ENCODE results near the gene PABPC1L2B.
"Not testable (repeated sequence)": the region's sequence is repeated elsewhere in the genome, so short reads cannot be mapped to it uniquely, and the experiment has no call there.

Gene PABPC1L2B

DNA sequence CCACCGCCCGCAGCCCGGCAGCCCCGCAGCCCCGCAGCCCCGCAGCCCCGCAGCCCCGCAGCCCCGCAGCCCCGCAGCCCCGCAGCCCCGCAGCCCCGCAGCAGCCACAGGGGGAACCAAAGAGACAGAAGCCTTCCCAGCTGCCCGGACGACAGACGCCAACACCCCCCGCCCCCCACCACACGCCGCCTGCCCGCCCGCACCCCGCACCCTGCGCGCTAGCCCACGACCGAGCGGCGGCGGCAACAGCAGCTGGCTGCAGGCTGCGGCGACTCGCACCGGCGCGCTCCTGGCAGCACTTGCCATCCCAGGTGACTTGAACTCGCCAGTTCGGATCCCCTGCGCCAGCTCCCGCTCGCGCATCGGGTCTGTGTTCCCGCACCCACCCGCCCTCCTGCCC lies at the start of gene PABPC1L2B:
Gene PABPC1L2B (plus strand): TSS at position 207 of the 400 bp plus-strand sequence. CDS start 704 bp downstream, outside the sequence.
- DNase-seq (ENCODE audit: low spot score) = not testable (repeated sequence)

DNA sequence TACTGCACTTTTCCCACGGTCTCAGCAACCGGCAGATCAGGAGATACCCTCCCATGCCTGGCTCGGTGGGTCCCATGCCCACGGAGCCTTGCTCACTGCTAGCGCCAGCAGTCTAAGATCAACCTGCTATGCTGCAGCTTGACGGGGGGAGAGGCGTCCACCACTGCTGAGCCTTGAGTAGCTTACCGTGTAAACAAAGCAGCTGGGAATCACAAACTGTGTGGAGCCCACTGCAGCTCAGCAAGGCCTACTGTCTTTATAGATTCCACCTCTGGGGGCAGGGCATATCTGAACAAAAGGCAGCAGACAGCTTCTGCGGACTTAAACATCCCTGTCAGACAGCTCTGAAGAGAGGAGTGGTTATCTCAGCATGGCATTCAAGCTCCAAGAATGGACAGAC lies 42.8 kb upstream of the PABPC1L2B start:
- DNase-seq (ENCODE audit: low spot score) = not testable (repeated sequence)

DNA sequence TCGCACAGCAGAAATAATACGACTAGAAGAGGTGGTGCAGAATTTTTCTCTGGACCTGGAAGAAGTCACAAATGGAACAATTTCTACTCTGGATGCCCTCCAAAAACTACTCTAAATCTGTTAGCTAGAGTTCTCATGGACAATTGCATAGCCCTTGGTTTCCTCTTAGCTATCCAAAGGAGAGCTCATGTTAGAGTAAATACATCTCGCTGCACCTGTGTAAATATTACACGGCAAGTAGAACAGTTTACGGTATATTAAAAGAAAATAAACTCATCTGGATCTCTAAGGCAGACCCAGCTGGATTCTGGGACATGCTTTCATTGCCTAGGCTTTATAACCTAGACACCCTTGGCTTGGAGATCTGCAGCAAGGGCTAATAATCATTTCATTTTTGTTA lies 30.9 kb upstream of the PABPC1L2B start:
- not testable (repeated sequence) for DNase-seq (ENCODE audit: low spot score)

DNA sequence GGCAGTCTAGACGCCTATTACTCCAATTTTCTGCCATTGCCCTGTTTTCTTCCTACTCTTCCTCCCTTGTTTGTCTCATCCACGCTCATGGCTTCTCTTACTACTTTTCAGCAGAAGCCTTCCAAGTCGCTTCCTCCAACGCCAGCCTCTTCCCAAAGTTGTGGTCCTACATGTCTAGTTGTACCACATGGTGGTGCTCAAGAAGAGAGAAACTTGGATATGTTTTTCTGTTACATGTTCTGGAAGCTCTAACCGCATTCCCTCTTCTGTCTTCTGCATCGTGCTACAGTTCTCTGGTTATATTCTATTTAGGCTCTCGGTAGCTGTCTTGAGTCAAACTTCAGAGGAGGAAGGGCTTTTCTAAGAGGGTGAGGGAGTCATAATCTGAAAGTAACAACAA lies 27.9 kb upstream of the PABPC1L2B start:
- DNase-seq (ENCODE audit: low spot score) = not testable (repeated sequence)

DNA sequence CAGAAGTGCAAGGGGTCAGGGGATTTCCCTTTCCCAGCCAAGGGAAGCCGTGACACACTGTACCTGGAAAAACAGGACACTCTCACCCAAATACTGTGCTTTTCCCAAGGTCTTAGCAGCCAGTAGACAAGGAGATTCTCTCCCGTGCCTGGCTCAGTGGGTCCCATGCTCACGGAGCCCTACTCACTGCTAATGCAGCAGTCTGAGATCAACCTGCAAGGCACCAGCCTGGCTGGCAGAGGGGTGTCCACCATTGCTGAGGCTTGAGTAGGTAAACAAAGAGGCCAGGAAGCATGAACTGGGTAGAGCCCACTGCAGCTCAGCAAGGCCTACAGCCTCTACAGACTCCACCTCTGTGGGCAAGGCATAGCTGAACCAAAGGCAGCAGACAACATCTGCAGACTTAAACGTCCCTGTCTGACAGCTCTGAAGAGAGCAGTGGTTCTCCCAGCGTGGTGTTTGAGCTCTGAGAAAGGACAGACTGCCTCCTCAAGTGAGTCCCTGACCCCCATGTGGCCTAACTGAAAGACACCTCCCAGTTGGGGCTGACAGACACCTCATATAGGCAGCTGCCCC lies 21.8 kb upstream of the PABPC1L2B start:
- not testable (repeated sequence) for DNase-seq (ENCODE audit: low spot score)

DNA sequence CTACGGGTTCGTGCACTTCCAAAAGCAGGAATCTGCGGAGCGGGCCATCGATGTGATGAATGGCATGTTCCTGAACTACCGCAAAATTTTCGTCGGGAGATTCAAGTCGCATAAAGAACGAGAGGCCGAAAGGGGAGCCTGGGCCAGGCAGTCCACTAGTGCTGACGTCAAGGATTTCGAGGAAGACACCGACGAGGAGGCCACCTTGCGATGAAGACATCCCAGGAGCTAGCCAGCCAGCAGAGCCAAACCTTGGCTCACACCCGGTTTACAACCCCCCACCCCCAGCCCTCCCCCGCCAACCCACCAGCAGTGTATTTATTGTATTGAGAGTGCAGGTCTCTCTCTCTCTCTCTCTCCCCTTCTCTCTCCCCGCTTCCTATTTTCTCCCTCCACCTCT lies 1.3 kb downstream of the PABPC1L2B start:
- DNase-seq (ENCODE audit: low spot score) = not testable (repeated sequence)

DNA sequence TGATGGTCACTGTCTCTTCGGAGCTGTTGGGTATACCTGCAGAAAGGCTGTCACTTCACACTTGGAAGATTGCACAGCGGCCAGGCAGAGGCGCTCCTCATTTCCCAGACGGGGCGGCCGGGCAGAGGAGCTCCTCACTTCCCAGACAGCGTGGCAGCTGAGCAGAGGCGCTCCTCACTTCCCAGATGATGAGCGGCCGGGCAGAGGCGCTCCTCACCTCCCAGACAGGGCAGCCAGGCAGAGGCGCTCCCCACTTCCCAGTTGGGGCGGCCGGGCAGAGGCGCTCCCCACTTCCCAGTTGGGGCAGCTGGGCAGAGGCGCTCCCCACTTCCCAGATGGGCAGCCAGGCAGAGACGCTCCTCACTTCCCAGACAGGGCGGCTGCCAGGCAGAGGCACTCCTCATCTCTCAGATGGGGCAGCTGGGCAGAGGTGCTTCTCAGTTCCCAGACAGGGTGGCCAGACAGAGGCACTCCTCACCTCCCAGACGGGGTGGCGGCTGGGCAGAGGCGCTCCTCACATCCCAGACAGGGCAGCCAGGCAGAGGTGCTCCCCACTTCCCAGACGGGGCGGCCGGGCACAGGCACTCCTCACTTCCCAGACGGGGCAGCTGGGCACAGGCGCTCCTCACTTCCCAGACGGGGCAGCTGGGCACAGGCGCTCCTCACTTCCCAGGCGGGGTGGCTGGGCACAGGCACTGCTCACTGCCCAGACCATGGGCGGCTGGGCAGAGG lies 18.8 kb downstream of the PABPC1L2B start:
- DNase-seq (ENCODE audit: low spot score) = no peak

DNA sequence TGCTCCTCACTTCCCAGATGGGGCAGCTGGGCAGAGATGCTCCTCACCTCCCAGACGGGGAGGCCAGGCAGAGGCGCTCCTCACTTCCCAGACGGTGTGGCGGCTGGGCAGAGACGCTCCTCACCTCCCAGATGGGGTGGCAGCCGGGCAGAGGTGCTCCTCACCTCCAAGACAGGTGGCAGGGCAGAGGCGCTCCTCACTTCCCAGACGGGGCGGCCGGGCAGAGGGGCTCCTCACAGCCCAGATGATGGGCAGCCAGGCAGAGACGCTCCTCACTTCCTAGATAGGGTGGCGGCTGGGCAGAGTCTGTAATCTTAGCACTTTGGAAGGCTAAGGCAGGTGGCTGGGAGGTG lies 19.3 kb downstream of the PABPC1L2B start:
- DNase-seq (ENCODE audit: low spot score) = not testable (repeated sequence)

DNA sequence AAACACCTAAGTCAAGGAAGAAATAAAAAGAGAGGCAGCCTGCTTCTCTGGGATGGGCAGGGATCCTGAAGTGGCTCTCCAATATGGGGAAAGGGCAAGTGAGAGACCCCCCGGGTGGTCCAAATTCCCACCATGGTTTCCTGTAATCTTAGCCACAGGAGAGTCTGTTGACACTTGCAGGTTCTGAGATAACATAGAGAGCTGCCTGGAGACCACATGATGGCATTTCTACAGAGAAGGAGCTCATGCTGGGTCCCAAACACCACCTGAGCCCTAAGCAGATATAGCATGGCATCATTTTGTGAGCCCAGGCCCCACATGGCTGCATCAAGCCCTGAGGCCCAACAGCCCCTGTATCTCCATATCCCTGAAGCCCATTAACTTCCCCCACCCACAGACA lies 26.1 kb downstream of the PABPC1L2B start:
- no peak for DNase-seq (ENCODE audit: low spot score)

Measured in hematopoietic multipotent progenitor cell treated with erythropoietin and hydrocortisone succinate and interleukin-3 and kit ligand, for 17 days (in vitro differentiated cells).